ENCODE data around the gene MEF2C.

MEF2C gene

DNA sequence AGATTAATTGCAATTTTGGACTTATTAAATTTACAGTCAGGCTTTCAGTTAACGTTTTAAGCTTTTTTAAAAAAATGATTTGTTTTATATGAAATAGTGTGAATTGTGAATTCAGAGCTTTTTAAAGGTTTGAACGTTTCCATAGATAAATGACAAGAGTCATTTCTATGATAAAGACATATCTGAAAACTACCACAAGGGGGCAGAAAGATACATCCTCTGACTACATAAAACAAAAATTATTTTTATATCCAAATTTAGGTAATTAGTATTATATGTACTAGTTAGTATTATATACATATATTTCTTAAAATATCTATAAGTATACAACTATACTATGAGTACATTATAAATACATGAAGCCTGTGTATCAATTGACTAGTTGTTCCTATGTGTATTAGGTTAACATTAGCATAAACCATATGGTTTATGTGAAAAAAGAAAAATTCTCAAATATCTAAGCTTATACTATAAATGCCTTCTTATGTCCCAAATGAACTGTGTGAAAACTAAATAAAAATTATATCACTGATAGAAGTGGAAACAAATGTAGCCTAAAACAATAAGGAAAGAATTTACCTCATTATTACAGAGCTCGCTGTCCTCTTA lies 155.2 kb downstream of the MEF2C start:
- H3K4me1 ChIP-seq (ENCODE audit: control insufficient read depth, low read length): peaks cover 35% of the 10 kb centered on the region
- TF ChIP-seq, protein P1, sequence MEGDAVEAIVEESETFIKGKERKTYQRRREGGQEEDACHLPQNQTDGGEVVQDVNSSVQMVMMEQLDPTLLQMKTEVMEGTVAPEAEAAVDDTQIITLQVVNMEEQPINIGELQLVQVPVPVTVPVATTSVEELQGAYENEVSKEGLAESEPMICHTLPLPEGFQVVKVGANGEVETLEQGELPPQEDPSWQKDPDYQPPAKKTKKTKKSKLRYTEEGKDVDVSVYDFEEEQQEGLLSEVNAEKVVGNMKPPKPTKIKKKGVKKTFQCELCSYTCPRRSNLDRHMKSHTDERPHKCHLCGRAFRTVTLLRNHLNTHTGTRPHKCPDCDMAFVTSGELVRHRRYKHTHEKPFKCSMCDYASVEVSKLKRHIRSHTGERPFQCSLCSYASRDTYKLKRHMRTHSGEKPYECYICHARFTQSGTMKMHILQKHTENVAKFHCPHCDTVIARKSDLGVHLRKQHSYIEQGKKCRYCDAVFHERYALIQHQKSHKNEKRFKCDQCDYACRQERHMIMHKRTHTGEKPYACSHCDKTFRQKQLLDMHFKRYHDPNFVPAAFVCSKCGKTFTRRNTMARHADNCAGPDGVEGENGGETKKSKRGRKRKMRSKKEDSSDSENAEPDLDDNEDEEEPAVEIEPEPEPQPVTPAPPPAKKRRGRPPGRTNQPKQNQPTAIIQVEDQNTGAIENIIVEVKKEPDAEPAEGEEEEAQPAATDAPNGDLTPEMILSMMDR (IDR thresholded peaks at IDR 0.05; ENCODE audit: low read depth, low read length, poor library complexity, severe bottlenecking): peak; percentile 18
- no peak for TF ChIP-seq EZH2phosphoT487 (IDR thresholded peaks at IDR 0.05; ENCODE audit: borderline replicate concordance, low read length)
- H3K4me3 ChIP-seq (ENCODE audit: low read length): no peak overlapping the region
- no peak overlapping the region for H3K27ac ChIP-seq (ENCODE audit: low read depth, low read length)
- H3K79me2 ChIP-seq (ENCODE audit: control insufficient read depth, low read length): peaks cover 16% of the 10 kb centered on the region
- no peaks in the 10 kb centered on the region for H3K27me3 ChIP-seq (ENCODE audit: control insufficient read depth, low read length)
- no peak overlapping the region for H3K4me2 ChIP-seq (ENCODE audit: low read length)
- H3K9me2 ChIP-seq (replicated peaks; ENCODE audit: control insufficient read depth, low read length): no peaks in the 10 kb centered on the region
- H3K9me3 ChIP-seq (ENCODE audit: control insufficient read depth, insufficient read depth, low read length): no peaks in the 10 kb centered on the region
- H3F3A ChIP-seq (ENCODE audit: control insufficient read depth, insufficient read depth): peaks cover 27% of the 10 kb centered on the region
- no peaks in the 10 kb centered on the region for H4K20me1 ChIP-seq (ENCODE audit: control insufficient read depth, insufficient read depth, low read depth, low read length)
- peaks cover 96% of the 10 kb centered on the region for H3K36me3 ChIP-seq (ENCODE audit: control insufficient read depth, low read length)

DNA sequence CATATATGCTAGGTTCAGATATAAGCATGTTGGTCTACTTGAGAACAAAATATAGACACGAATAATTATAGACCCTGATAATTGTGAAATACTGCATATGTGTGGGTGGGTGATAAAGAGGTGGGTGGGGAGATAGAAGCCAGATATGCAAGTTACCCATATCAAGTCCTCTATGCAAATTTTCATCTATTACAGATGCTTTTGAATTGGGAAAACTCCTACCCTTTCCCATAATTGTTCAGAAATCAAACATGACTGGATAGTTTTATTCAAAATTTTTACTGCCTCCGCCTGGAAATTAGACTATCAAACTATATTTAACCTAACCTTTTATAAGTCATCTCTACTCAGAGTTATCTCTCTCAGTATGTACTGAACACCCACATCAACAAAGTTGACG lies 157.5 kb downstream of the MEF2C start:
- Histone ChIP-seq H3K27me3 (ENCODE audit: control insufficient read depth, low read length) (no peaks in the 10 kb centered on the region), H3K4me3 (ENCODE audit: low read length) (no peak overlapping the region), H4K20me1 (ENCODE audit: control insufficient read depth, insufficient read depth, low read depth, low read length) (no peaks in the 10 kb centered on the region), H3K27ac (ENCODE audit: low read depth, low read length) (no peak overlapping the region), H3K36me3 (ENCODE audit: control insufficient read depth, low read length) (peaks cover 92% of the 10 kb centered on the region), H3F3A (ENCODE audit: control insufficient read depth, insufficient read depth) (peaks cover 17% of the 10 kb centered on the region), H3K4me2 (ENCODE audit: low read length) (no peak overlapping the region), H3K9me2 (replicated peaks; ENCODE audit: control insufficient read depth, low read length) (no peaks in the 10 kb centered on the region), H3K4me1 (ENCODE audit: control insufficient read depth, low read length) (peaks cover 11% of the 10 kb centered on the region), H3K9me3 (ENCODE audit: control insufficient read depth, insufficient read depth, low read length) (no peaks in the 10 kb centered on the region), H3K79me2 (ENCODE audit: control insufficient read depth, low read length) (peaks cover 4% of the 10 kb centered on the region)
- TF ChIP-seq EZH2phosphoT487 (IDR thresholded peaks at IDR 0.05; ENCODE audit: borderline replicate concordance, low read length): no peak
- TF ChIP-seq, protein P1 (IDR thresholded peaks at IDR 0.05; ENCODE audit: low read depth, low read length, poor library complexity, severe bottlenecking): no peak

GRCh38 chr5:88724201-88724600 lies 158.8 kb downstream of the MEF2C start:
- H3F3A ChIP-seq (ENCODE audit: control insufficient read depth, insufficient read depth): peaks cover 14% of the 10 kb centered on the region
- no peak overlapping the region for H3K4me3 ChIP-seq (ENCODE audit: low read length)
- no peaks in the 10 kb centered on the region for H3K27me3 ChIP-seq (ENCODE audit: control insufficient read depth, low read length)
- no peaks in the 10 kb centered on the region; the same call in 1 of the 2 replicates for H3K79me2 ChIP-seq (ENCODE audit: control insufficient read depth, low read length)
- no peaks in the 10 kb centered on the region for H3K9me2 ChIP-seq (replicated peaks; ENCODE audit: control insufficient read depth, low read length)
- no peak overlapping the region for H3K4me2 ChIP-seq (ENCODE audit: low read length)
- no peak for TF ChIP-seq EZH2phosphoT487 (IDR thresholded peaks at IDR 0.05; ENCODE audit: borderline replicate concordance, low read length)
- TF ChIP-seq, protein P1 (IDR thresholded peaks at IDR 0.05; ENCODE audit: low read depth, low read length, poor library complexity, severe bottlenecking): peak; percentile 50
- H3K36me3 ChIP-seq (ENCODE audit: control insufficient read depth, low read length): peaks cover 94% of the 10 kb centered on the region
- H3K4me1 ChIP-seq (ENCODE audit: control insufficient read depth, low read length): no peaks in the 10 kb centered on the region
- H3K27ac ChIP-seq (ENCODE audit: low read depth, low read length): no peak overlapping the region
- H4K20me1 ChIP-seq (ENCODE audit: control insufficient read depth, insufficient read depth, low read depth, low read length): no peaks in the 10 kb centered on the region
- H3K9me3 ChIP-seq (ENCODE audit: control insufficient read depth, insufficient read depth, low read length): no peaks in the 10 kb centered on the region

Measured in DOHH2 (cell line).